Pulmonary artery endothelial cell (primary cell): ENCODE measurements around the gene CSAG1. TPM values are rescaled to one million over a fixed set of nuclear protein-coding genes. Genes with fewer than 3 reads are reported as not detected.
"Not testable (repeated sequence)": the region's sequence is repeated elsewhere in the genome, so short reads cannot be mapped to it uniquely, and the experiment has no call there.

Source experiments
- DNase-seq: peaks from one replicate; pipeline ENCODE4 v3.0.0-alpha.2; 2011; ENCODE audit warnings: low read depth, low spot score
- total RNA-seq: library from RNA; depleted of rRNA; stranded (reverse); fragments of >200 nt; gene quantifications from 2 replicates; pipeline ENCODE4 v1.2.3, GENCODE V29; 2014

Gene CSAG1
- total RNA-seq, 1 donor from 2014 or later: not detected

DNA sequence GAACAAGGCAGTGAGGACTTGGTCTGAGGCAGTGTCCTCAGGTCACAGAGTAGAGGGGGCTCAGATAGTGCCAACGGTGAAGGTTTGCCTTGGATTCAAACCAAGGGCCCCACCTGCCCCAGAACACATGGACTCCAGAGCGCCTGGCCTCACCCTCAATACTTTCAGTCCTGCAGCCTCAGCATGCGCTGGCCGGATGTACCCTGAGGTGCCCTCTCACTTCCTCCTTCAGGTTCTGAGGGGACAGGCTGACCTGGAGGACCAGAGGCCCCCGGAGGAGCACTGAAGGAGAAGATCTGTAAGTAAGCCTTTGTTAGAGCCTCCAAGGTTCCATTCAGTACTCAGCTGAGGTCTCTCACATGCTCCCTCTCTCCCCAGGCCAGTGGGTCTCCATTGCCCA lies 33.1 kb downstream of the CSAG1 start:
- not testable (repeated sequence) for DNase-seq

DNA sequence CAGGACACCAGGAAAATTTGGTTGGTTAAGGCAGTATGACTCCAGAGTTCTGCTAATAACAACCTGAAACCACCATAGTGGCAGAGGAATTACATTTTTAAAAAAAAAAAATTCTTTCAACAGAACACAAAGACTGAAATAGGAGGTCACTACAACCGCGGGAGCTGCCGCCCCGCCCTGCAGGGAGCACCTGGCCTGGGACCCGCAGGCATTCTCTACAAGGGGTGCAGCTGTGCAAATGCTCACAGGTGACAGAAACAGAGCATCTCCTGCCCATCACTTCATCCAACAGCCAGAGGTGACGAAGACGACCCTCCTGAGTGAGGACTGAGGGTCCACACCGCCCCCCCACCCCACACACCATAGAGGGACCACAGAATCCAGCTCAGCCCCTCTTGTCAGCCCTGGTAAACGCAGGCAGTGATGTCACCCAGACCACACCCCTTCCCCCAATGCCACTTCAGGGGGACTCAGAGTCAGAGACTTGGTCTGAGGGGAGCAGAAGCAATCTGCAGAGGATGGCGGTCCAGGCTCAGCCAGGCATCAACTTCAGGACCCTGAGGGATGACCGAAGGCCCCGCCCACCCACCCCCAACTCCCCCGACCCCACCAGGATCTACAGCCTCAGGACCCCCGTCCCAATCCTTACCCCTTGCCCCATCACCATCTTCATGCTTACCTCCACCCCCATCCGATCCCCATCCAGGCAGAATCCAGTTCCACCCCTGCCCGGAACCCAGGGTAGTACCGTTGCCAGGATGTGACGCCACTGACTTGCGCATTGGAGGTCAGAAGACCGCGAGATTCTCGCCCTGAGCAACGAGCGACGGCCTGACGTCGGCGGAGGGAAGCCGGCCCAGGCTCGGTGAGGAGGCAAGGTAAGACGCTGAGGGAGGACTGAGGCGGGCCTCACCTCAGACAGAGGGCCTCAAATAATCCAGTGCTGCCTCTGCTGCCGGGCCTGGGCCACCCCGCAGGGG lies 35.3 kb downstream of the CSAG1 start, which contains the start of gene MAGEA3:
MAGEA3 (plus strand) TSS at position 843 of the 980 bp plus-strand sequence. CDS start 2,039 bp downstream, outside the sequence.
- DNase-seq: not testable (repeated sequence)

DNA sequence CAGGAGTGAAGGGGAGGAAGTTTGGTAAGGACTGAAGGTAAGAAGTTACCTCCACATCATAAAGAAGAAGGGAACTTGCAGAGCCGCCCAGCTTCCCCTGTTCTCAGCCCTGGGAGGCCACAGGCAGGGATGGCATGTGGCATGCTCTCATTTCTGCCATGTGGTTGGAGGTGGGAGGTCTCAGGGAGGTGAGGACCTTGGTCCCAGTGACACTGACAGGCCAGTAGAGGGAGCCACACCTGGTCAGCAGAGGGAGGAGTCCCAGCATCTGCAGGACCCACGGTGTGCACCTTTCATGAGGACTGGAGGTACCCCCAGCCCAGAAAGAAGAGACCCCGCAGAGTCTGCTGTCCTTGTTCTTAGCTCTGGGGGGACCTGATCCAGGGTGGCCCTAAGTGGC lies 52.5 kb downstream of the CSAG1 start:
- DNase-seq: not testable (repeated sequence)

Other genes with a start within 250 kb of the CSAG1 start
- gene GABRQ, start 95.8 kb downstream of the CSAG1 start, total RNA-seq: 0.04 TPM in 1 of 2 replicates, not detected in the other
- gene MAGEA3, start 34.9 kb downstream of the CSAG1 start, total RNA-seq: not detected in 2 replicates
- gene CSAG2, start 24.4 kb downstream of the CSAG1 start, total RNA-seq: not detected in 2 replicates
- not detected in 2 replicates for gene MAGEA2B, start 19.1 kb downstream of the CSAG1 start, total RNA-seq
- gene MAGEA12, start within 50 bp of the CSAG1 start, total RNA-seq: not detected in 2 replicates
- not detected in 2 replicates for gene MAGEA2, start 20.1 kb upstream of the CSAG1 start, total RNA-seq
- not detected in 2 replicates for gene CSAG3, start 25.5 kb upstream of the CSAG1 start, total RNA-seq
- gene MAGEA6, start 36.0 kb upstream of the CSAG1 start, total RNA-seq: not detected in 2 replicates
- gene CETN2, start 97.0 kb upstream of the CSAG1 start, total RNA-seq: 22.0 and 26.1 TPM in 2 replicates
- gene NSDHL, start 97.3 kb upstream of the CSAG1 start, total RNA-seq: 24.9 and 38.1 TPM in 2 replicates
- gene ZNF185, start 164.3 kb upstream of the CSAG1 start, total RNA-seq: 15.8 and 33.3 TPM in 2 replicates